GM19324 (cell line): ENCODE data around the gene TRMT61A.

Experiments
- ATAC-seq: cut with Tn5 transposase; IDR thresholded peaks from one replicate; pipeline ENCODE4 v1.9.1; 2021; ENCODE audit warnings: mild to moderate bottlenecking, moderate library complexity; ENCODE audit not compliant: unreplicated experiment, low FRiP score

TRMT61A gene

DNA sequence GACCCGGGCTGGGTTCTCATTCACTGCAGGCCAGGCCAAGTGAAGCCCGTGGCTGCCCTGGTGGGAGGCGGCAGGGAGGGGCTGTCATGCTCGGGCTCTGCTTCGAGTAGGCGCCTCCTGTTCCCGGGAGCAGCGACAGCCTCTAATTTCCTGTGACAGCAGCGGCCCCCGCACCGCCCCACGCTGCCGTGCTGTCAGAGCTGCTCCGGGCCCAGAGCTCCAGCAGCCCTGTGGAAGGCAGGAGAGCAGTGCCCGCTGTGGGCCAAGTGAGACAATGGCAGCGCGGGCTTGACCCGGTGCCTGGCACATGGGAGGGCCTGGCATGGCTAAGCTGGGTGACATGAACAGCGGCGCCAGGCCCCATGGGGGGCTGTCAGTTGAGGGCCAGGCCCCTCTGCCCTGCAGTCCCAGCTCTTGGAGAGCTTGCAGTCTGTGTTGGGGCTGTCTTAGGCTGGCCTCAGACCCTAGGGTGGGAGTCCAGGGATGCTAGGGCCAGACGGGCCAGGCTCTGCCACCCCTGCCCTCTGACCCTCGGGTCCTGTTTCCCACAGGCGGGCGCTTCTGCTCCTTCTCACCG lies 5.1 kb downstream of the TRMT61A start:
- no peak for ATAC-seq

DNA sequence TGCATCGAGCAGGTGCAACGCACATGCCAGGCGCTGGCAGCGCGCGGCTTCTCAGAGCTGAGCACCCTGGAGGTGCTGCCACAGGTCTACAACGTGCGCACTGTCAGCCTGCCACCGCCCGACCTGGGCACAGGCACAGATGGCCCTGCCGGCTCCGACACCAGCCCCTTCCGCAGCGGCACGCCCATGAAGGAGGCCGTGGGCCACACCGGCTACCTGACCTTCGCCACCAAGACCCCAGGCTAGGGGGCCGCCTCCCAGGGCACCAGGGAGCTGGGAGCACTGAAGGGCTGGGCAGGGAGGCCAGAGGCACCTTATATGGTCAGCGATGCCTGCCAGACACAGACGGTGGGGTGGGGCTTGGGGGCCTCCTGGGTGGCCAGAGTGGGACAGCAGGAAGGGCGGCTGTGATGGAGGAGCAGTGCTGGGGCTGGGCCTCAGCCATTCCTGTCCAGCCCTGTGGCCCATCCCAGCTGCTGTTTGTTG lies 5.6 kb downstream of the TRMT61A start:
- ATAC-seq: no peak

DNA sequence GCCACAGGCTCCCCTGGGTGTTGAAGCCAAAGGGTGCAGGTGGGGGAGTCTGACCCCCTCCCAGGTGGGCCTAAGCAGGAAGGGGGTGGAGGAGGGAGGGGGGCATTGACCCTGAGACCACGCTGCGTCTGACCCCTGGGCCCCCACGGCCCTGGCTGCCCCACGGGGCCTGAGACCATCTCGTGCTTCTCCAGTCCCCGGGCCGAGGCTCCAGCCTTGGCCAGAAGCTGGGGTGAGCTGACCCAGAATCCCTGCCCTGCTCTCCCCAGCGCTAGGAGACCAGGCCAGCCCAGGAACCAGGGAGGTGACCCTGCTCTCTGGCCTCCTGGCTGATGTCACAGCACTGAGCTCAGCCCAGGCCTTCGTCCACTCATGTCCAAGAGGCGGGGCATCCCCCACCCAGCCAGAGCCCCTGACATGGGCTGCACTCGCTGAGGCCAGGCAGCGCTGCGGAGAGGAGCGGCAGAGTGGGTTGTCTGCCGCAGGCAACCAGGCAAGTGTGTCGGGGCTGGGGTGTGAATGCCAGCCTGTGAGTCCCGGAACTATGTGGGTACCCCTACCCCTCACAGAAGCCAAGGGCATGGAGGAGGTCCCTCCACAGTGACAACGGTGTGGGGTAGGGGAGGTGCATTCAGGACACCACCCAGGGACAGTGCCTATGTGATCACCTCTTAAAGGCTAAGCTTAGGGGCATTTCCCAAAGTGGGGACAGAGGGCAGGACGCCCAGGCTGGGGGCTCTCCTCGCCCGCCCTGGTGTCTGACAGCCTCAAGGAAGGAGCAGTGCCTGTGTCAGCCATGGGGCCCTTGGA lies 6.3 kb downstream of the TRMT61A start:
- no peak for ATAC-seq

DNA sequence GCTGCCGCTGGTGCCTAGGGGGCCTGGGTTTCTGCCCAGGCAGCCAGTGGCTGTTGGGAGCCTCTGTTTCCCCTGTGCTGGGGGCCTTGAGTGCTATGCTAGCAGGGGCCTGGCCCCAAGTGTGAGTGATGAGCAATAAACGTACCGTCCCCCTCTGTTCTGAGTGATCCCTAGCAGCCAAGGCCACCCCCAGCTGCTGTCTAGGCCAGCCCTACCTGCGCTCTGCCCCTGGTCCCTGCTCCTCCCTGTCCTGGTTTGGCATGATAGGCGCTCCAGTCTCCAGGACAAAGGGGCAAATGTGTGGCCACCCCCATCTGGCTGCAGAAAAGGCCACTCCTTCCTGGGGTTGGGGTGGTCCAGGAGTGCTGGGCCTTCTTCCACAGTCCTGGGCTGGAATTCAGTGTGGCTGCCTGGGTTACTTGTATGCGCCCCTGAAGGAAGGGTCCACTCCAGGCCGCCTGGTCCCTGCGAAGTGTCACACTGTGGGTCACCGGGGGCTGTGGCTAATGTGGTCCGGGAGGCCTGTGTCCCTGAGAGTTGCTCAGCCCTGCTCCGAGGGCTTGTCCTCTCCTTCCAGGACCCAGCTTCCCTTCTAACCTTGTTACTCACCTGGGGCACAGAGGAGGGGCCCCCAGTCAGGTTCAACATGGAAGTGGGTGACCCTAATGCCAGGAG lies 7.0 kb downstream of the TRMT61A start:
- no peak for ATAC-seq

DNA sequence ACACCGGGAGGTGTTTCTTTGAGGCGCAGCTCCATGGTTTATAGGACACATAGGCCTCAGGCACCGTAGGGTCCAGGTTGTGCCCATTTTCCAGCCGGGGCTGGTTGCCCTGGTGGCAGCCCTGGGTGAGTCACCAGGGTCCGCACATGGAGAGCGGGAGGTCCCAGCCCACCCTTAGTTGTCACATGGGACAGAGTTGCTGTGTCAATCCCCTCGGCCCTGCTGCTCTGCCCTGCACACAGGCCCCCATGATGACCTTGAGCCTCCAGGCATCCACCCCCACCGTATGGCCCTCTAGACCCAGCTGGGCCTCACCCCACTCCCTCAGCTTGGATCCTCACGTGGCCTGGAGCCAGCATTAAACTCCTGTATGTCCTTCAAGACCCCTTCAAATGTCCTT lies 7.7 kb downstream of the TRMT61A start:
- ATAC-seq: no peak

DNA sequence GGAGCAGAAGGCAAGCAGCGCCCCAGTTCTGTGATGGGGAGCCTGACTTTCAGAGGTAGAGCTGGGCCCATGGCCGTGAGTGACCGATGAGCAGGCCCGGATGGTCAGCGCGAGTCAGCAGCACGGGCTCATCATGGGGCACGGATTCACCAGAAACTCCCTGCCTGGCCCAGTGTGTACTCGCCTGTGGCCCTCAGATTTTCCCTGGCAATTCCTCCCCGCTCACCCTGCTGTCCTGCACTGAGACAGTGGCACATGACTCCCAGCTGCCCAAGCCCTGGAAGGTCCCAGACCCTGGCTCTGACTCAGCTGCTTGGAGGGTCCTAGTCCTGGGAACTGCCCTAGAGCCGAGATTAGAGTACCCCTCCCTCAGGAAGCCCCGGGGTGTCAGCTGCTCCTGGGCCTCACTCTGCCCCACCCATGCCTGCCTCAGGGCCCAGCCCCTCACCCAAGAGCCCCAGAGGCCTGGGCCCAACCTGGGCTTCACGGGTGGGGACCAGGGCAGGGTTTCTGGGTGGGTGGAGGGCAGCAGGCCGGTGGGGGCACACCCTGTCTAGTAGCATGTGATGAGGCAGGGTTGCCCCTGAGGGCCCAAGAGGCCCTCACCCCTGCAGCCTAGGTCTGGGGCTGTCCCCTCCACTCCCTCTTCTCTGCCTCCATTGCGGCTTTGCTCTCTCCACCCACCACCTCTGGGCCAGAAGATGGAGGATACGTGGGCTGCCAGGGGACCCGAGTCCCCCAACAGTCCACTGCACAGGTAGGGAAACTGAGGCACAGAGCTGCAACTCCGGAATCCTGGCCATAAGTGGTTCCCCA lies 8.4 kb downstream of the TRMT61A start:
- no peak for ATAC-seq

DNA sequence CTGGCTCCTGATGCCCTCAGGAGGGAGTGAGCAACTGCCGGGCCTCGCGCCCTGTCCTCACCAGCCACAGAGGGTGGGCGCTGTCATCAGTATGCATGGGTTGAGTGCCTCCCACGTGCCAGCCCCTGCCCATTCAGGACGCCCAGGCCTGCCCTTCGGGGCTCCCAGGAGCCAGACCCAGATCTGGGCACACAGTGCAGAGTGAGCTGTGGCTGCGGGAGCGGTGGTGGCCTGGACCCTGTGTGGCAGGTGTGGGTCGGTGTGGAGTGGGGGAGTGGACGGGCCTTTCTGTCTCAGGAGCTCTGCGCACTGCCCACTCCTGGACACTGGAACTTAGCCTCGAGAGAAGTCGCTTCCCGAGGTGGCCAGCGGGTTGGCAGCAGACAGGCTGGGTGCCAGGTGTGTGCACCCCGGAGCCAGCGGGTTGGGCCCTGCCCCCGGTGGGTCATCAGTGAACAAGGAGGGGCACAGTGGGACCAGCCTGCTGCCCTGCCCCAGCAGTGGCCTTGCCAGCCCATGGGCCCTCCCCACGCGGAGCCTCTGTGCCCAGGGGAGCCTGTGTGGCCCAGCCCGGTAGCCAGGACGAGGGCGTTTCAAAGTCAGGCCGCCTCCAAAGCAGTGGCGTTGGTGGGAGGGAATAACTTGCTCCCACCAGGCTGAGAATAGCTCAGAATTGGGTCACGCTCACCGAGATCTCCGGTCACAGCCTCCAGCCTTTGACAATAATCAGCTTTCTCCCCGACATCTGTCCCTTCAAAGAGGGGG lies 9.5 kb downstream of the TRMT61A start:
- ATAC-seq: no peak

DNA sequence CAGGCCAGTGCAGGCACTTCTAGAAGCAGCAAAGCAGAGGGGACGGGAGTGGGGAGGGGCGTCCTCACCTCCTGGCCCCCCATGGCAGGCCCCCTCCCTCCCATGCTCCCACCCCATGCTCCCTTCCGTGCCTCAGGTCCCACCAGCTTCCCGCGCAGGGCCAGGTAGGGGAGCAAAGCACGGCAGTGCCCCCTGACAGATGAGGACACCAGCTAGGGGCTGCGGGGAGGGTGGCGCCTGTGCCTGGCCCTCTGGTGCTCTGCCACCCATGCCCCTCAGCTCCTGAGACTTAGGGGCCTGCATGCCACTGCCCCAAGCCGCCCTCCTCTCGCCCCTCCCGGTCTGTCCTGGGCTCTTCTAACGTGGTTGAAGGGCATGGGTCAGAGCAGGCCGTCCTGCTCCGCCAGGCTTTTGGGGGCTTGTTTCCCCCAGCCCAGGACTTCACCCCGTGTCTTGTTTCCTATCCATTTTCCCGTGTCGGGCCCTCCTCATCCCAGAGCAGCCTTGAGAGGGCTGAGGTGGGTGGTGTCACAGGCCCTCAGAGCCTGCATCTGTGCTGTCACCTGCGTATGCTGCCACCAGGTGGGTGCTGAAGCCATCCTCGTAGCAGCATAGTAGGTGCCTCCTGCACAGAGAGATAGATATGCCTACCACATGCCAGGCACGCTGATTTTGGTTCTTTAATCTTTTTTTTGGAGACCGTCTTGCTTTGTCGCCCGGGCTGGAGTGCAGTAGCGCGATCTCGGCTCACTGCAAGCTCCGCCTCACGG lies 10.2 kb downstream of the TRMT61A start:
- no peak for ATAC-seq

DNA sequence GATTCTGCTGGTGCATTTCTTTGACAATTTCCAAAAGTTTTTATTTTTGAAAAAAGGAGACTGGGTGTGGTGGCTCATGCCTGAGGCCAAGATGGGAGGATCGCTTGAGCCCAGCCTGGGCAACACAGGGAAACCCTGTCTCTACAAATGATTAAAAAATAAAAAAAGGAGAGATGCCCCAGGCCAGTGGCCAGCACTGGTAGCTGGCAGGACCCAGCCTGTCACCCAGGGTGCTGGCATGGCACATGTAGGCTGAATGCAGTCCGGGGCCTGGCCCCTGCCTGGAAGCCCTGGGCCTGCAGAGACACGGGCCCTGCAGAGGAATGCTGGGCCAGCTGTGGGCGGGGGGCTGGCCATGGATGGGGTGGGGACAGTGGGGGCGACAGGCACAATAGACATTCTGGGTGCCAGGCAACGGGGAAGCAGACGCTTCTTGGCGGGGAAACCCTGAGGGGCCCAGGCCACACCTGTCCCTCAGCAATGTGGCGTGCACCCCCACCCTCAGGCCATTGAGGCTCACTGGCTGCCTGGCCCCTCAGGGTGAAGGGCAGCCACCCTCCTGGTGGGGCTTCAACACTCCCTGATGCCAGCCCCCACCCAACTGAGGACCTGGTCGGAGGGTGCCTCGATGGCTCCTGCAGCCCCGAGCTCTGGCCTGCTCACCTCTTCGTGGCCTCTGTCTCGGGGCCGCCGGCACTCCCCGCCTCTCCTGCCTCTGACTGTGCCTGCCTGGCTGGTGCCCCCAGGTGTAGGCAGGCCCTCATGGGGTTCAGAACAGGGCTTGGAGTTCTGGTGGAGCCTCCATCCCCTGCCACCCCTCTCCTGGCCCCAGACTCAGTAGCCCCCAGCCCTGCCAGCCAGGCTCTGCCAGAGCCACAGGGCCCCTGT lies 12.1 kb downstream of the TRMT61A start:
- no peak for ATAC-seq

DNA sequence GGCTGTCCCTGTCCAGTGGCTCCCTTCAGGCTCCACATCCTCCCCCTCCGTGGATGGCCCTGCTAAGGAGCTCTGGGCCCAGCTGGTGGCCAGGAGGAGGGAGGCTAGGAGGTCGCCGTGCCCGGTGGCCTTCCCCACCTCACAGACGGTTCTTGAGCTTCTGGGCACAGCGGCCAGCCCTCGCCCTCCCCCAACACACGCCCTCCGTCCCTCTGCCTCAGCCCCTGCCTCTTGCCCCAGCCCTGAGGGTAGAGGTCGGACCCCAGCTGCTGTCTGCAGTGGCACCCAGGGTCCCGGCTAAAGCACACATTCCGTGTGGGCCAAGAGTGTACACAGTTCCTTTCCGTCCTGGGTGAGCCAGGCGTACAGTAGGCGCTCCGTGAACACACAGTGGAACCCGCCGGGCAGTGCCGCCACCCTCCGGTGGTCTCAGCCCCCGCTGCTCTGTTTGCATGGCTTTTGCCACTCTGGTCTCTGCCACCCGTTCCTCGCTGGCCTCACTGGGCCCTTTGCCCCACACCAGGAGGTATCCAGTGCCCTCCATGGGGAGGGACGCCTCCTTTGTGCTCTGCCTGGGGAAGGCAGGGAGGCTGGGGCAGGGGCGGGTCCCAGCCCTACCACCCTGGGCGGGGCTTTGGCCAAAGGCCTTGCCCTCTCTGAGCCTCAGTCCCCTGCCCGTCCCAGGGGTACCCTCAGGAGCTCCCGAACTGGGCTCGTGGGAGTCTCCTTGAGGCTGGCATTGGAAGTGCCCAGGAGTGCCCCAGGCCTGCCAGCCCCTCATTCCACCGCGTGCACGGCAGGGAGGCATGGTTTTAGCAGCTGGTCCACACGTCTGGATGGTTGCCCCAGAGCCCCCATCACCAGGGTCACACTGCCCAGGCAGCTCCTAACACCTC lies 13.0 kb downstream of the TRMT61A start:
- no peak for ATAC-seq

DNA sequence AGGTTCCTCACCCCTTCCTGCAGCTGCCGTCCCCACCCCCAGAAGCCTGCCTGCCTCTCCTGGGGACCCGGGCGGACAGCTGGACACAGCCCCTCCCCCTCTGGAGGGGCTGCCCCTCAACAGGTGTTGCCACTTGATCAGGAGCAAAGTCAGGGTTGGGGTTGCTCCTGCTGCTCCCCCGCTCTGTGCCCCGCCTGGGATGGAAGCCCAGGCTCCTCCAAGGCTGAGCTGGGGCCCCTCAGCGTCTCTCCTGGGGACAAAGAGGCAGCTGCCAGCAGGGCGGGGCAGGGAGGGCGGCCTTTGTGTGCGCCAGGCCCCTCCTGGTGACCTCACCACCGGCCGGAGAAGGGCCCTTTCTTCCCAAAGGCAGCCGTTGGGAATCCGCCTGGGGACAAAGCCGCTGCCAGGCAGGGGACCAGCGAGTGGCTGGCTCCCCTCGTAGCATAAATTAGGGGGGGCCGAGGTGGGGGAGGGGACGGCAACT lies 13.7 kb downstream of the TRMT61A start:
- ATAC-seq: no peak

DNA sequence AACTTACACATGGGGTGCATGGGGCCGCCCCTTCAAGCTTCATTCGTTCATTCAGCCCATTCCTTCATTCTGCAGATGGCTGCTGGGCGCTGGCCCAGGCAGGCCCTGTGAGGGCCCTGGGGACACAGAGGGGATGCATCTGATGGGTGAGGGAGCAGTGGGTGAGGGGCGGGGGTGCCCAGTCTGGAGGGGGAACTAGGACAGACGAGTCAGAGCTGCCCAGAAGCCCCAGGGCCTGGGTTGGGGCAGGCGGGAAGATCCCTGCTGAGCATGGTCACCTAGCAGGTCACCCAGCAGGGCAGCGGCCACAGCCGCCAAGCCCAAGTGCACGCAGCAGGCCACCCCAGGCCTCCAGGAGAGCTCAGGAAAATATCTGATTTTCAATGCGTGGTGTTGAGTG lies 14.1 kb downstream of the TRMT61A start:
- no peak for ATAC-seq

DNA sequence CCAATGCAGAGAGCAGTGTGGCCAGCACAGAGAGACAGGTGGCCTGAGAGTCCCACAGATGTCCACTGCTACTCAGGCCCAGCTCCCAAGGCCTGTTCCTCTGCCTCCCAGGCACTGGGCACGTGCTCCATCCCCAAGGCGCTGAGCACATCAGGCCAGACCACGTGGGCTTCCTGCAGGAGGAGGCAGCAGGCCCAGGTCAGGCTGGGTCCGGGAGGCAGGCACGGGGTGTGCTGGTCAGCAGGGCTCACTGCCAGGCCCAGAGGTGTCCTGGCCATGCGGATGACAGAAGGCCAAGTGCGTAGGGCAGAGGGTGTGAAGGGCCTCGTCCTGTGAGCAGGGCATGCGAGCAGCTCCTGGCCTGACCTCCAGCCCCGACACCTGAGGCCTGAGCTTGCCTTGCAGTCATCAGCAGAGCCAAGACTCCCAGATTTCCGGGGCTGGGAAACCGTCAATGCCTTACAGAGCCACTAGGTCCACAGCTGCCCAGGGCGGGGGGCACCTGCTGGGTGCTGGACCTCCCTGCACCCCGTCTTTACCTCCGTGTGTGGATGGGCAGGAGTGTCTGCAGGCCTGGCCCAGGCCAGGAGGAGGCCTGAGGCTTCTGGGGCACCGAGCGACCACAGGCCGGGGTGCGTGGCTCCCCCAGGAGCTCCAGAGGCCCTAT lies 14.9 kb downstream of the TRMT61A start:
- no peak for ATAC-seq

DNA sequence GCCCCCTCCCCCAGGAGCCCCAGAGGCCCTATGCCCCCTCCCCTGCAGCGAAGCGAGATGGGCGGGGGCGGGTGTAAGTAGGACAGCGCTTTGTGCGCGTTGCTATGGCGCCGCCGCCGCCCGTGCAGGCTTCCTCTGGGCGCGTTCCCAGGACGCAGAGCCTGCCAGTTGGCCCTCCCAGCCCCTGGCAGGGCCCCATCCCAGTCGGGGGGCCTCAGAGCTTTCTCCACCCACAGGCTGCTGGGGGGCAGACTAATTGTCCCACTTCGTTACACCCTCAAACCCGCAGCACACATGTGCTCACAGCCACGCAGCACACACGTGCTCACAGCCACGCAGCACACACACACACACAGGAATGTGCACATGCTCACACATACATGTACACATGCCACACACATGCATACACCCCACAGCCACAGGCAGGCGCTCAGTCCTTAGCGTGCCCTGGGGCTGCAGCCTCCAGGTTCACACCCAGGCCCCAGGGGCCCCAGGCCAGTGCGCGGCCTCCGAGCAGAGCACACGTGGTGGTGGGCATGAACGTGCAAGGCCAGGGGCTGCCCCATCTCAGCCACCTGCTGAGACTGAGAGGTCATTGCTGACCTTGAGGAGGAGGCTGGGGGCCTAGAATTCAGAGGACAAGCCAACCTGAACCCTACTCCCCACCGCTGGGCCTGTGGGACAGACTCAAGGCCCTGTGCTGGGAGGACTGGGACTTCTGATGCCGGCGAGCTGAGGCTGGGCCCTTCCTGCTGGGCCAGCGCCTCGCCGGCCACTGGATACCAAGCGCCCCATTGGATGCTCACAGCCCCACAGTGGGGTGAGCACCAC lies 15.6 kb downstream of the TRMT61A start:
- no peak for ATAC-seq

DNA sequence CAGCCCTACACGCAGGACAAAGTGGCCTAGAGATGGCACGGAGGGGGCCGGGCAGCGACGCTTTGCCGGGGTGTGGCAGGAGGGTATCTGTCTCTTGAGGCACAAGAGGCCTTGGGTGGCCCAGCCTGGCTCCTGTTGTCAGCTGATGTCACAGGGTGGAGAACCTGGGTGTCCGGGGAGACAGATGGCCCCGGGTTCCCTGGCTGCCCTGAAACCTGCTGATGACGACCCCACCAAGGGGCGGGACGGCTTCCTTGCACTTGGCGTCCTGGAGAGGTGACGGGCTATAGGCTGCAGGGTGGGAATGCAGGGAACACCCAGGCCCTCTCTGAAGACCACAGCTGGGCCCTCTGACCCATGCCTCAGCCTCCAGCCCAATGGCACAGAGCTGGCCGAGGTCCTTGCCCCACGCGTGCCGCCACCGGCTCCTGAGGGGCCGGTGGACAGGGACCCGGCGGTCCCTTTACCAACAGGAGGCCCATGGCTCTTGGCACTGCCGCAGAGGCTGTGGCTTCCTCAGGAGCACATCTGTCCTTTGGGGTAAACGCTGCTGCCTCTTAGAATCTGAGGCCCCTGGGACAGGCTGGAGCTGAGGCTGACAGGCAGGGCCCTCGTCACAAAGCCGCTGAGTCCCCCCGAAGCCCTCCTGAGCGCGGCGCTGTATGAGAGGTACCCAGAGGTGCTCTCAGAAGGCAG lies 16.4 kb downstream of the TRMT61A start:
- no peak for ATAC-seq
